K562 (cell line): Measurements from ENCODE around the gene CFAP126. TPM values are rescaled to one million over a fixed set of nuclear protein-coding genes. Genes with fewer than 3 reads are reported as not detected.

Experiments used
- ATF6 ChIP-seq: sonication (generic); formaldehyde crosslinking; IDR thresholded peaks from 2 replicates; pipeline ENCODE4 v1.4.0; 2020; ENCODE audit warnings: mild to moderate bottlenecking, missing genetic modification reagents
- BCOR ChIP-seq: fragments of 450-650 bp; IDR thresholded peaks from 2 replicates; pipeline ENCODE4 v1.6.1; 2016
- HDAC1 ChIP-seq, 2 experiments: fragments of 450-650 bp; IDR thresholded peaks; 2 replicates each; pipeline ENCODE4 v1.6.1; 2016 to 2017; ENCODE audit warnings: inconsistent platforms in 1 of 2, mild to moderate bottlenecking in 1 of 2, moderate library complexity in 1 of 2
- JUND ChIP-seq, 2 experiments: IDR thresholded peaks; 2 replicates in 1 of 2; 3 replicates in 1 of 2; pipeline ENCODE4 v1.6.1; 2011; ENCODE audit warnings: borderline replicate concordance in 2 of 2, low read depth in 2 of 2, low read length in 2 of 2, improper control_type of control experiment in 1 of 2, missing biosample characterization in 1 of 2, missing genetic modification characterization in 1 of 2, missing genetic modification reagents in 1 of 2
- SP2 ChIP-seq: IDR thresholded peaks from 2 replicates; pipeline ENCODE4 v1.6.1; 2011; ENCODE audit warnings: mild to moderate bottlenecking, low read depth, low read length, moderate library complexity; ENCODE audit not compliant: poor library complexity, severe bottlenecking; ENCODE audit errors: extremely low read depth
- TEAD4 ChIP-seq, 2 experiments: sonication (generic) in 1 of 2; formaldehyde crosslinking in 1 of 2; IDR thresholded peaks; 2 replicates each; pipeline versions ENCODE4 v1.6.1 to v1.8.0; 2012 to 2022; ENCODE audit warnings: borderline replicate concordance in 1 of 2, inconsistent platforms in 1 of 2, low read length in 1 of 2, mild to moderate bottlenecking in 1 of 2, missing genetic modification reagents in 1 of 2
- U2AF1 ChIP-seq: fragments of 200-400 bp; formaldehyde crosslinking; optimal IDR thresholded peaks from 2 replicates; pipeline ENCODE3; 2017; ENCODE audit warnings: mild to moderate bottlenecking, low read depth, low read length, moderate library complexity
- ZFP91 ChIP-seq: sonication (generic); formaldehyde crosslinking; IDR thresholded peaks from 2 replicates; pipeline ENCODE4 v1.8.0; 2022; ENCODE audit warnings: mild to moderate bottlenecking, missing genetic modification reagents
- ZNF561 ChIP-seq: fragments of 450-650 bp; formaldehyde crosslinking; conservative IDR thresholded peaks from 2 replicates; pipeline ENCODE4 v1.4.0; 2020; ENCODE audit warnings: mild to moderate bottlenecking, moderate library complexity
- ZNF778 ChIP-seq: fragments of 450-650 bp; formaldehyde crosslinking; IDR thresholded peaks from 2 replicates; pipeline ENCODE4 v1.4.0; 2020; ENCODE audit warnings: mild to moderate bottlenecking, moderate library complexity
- polyA plus RNA-seq, 8 experiments: library from polyadenylated mRNA; depleted of rRNA in 4 of 8; stranded (reverse) in 5 of 8; unstranded in 3 of 8; fragments of >200 nt; fragmentation: Nextera tagmentation in 2 of 8; fragmentation: Illumina TruSeq in 1 of 8; extraction: Ambion mirVana in 2 of 8; extraction: Trizol in 1 of 8; gene quantifications; 2 replicates each; pipeline versions ENCODE4 v1.2.1 to v1.2.3, GENCODE V29; 2011 to 2014; ENCODE audit warnings: inconsistent platforms in 1 of 8, missing spikeins in 1 of 8
- total RNA-seq, 7 experiments: library from RNA; depleted of rRNA in 6 of 7; stranded (reverse); fragments of >200 nt in 6 of 7; fragmentation: Illumina TruSeq in 2 of 7; extraction: Trizol in 2 of 7; gene quantifications; 2 replicates each; pipeline versions ENCODE4 v1.2.1 to v1.2.3, GENCODE V29; 2011 to 2021; ENCODE audit warnings: low replicate concordance in 1 of 7
- TF ChIP-seq, protein P1 (sequence below): sonication (generic); formaldehyde crosslinking; IDR thresholded peaks from 2 replicates; pipeline ENCODE4 v1.8.0; 2022; ENCODE audit warnings: mild to moderate bottlenecking, missing genetic modification reagents
- TF ChIP-seq, protein P2 (sequence below): IDR thresholded peaks from 2 replicates; pipeline ENCODE4 v1.6.1; 2014; ENCODE audit warnings: antibody characterized with exemption
- TF ChIP-seq, protein P3 (sequence below): fragments of 150-350 bp; IDR thresholded peaks from 2 replicates; pipeline ENCODE4 v1.6.1; 2014; ENCODE audit warnings: low read depth, mild to moderate bottlenecking, low read length, borderline replicate concordance

The CFAP126 gene
- total and polyA plus RNA-seq, 9 of the 15 experiments (the other 6 are each of a cell fraction or from before 2014, with no cell fraction given): not detected

DNA sequence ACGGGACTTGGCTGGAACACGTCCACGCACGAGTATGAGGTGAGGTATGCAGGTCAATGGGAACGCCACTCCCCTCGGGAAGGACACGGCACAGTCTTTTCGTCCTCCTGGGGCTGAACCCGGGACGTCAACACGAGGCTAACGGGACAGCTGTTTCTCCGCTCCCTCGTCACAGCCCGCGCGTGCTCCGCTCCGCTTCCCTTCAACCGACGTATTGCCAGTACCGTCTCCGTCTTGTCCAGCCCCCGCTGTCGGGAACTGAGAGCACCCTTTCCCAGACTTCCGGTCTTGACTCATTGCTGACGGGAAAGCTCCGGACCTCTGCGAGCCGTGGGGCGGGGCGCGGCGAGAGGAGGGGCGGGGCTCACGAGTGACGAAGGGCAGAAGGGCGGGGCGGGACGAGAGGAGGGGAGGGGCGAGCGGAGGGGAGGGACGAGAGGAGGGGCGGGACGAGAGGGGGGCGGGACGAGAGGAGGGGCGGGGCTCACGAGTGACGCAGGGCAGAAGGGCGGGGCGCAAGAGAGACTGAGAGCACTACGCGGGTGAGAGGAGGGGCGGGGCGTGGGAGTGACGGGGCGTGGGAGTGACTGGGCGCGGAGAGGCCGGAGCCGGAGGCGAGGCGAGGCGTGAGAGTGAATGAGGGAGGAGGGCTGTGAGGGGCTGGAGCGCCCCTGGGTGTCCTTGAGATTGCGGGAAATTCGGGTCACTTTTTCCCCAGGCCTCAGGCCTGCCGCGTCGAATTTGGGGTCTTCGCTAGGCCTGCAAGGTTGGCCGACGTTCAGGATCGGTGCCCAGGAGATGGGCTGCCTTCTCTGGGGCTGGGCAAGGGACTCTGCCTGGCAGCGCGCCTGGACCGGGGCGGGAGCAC is 22.2 kb upstream of the CFAP126 start (continued):
- TF ChIP-seq HDAC1 (IDR thresholded peaks at IDR 0.05): peak in 1 of 2 experiments; percentile 71; a peak in 2 of 4 replicates
- TF ChIP-seq ZNF561 (CRISPR knock-in tag): no peak
- no peak for TF ChIP-seq BCOR
- peak; percentile 25; the same call in 1 of the 2 replicates for TF ChIP-seq TEAD4 (IDR thresholded peaks at IDR 0.05; ENCODE audit: low read length)
- no peak for TF ChIP-seq TEAD4 (CRISPR knock-in tag; IDR thresholded peaks at IDR 0.05; ENCODE audit: borderline replicate concordance)
- TF ChIP-seq, protein P1, sequence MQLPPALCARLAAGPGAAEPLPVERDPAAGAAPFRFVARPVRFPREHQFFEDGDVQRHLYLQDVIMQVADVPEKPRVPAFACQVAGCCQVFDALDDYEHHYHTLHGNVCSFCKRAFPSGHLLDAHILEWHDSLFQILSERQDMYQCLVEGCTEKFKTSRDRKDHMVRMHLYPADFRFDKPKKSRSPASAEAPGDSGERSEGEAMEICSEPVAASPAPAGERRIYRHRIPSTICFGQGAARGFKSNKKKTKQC: peak; percentile 75; the same call in 1 of the 2 replicates
- peak; percentile 65; the same call in 1 of the 2 replicates for TF ChIP-seq ZFP91 (CRISPR knock-in tag)
- TF ChIP-seq, protein P2, sequence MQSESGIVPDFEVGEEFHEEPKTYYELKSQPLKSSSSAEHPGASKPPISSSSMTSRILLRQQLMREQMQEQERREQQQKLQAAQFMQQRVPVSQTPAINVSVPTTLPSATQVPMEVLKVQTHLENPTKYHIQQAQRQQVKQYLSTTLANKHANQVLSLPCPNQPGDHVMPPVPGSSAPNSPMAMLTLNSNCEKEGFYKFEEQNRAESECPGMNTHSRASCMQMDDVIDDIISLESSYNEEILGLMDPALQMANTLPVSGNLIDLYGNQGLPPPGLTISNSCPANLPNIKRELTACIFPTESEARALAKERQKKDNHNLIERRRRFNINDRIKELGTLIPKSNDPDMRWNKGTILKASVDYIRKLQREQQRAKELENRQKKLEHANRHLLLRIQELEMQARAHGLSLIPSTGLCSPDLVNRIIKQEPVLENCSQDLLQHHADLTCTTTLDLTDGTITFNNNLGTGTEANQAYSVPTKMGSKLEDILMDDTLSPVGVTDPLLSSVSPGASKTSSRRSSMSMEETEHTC: no peak
- no peak for TF ChIP-seq ZNF778
- TF ChIP-seq ATF6 (CRISPR knock-in tag): no peak; the same call in 1 of the 2 replicates
- peak; percentile 89 for TF ChIP-seq JUND (IDR thresholded peaks at IDR 0.05; ENCODE audit: borderline replicate concordance, low read depth, low read length)
- TF ChIP-seq JUND (tag; IDR thresholded peaks at IDR 0.05; ENCODE audit: borderline replicate concordance, low read depth, low read length): peak; percentile 84; the same call in 2 of the 3 replicates
- TF ChIP-seq SP2: no peak
- no peak for TF ChIP-seq U2AF1
- TF ChIP-seq, protein P3, sequence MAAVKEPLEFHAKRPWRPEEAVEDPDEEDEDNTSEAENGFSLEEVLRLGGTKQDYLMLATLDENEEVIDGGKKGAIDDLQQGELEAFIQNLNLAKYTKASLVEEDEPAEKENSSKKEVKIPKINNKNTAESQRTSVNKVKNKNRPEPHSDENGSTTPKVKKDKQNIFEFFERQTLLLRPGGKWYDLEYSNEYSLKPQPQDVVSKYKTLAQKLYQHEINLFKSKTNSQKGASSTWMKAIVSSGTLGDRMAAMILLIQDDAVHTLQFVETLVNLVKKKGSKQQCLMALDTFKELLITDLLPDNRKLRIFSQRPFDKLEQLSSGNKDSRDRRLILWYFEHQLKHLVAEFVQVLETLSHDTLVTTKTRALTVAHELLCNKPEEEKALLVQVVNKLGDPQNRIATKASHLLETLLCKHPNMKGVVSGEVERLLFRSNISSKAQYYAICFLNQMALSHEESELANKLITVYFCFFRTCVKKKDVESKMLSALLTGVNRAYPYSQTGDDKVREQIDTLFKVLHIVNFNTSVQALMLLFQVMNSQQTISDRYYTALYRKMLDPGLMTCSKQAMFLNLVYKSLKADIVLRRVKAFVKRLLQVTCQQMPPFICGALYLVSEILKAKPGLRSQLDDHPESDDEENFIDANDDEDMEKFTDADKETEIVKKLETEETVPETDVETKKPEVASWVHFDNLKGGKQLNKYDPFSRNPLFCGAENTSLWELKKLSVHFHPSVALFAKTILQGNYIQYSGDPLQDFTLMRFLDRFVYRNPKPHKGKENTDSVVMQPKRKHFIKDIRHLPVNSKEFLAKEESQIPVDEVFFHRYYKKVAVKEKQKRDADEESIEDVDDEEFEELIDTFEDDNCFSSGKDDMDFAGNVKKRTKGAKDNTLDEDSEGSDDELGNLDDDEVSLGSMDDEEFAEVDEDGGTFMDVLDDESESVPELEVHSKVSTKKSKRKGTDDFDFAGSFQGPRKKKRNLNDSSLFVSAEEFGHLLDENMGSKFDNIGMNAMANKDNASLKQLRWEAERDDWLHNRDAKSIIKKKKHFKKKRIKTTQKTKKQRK: no peak
